Tibial artery (tissue), 4 donors: ENCODE data around the gene ANKRD40.

Source experiments
- DNase-seq, 2 donors: peaks; one replicate each; pipeline ENCODE4 v3.0.0-alpha.2; 2019
- H3K27ac ChIP-seq, 2 donors: fragments of 200-600 bp; sonication (generic) in 1 of 2; 1 replicate in 1 of 2; 2 replicates in 1 of 2; pipeline ENCODE4 v1.5.1; 2018 to 2019; ENCODE audit warnings: mild to moderate bottlenecking in 1 of 2
- H3K27me3 ChIP-seq, 2 donors: fragments of 200-600 bp; sonication (generic) in 1 of 2; one replicate each; pipeline versions ENCODE4 v1.5.1 to v1.6.0; 2016 to 2019
- H3K36me3 ChIP-seq, 3 donors: fragments of 200-600 bp; sonication (generic) in 2 of 3; one replicate each; pipeline ENCODE4 v1.5.1; 2016 to 2019; ENCODE audit warnings: mild to moderate bottlenecking in 2 of 3
- H3K4me1 ChIP-seq, 4 donors: fragments of 200-600 bp; sonication (generic) in 2 of 4; 1 replicate in 3 of 4; 2 replicates in 1 of 4; pipeline ENCODE4 v1.5.1; 2016 to 2019
- H3K4me3 ChIP-seq, 2 donors: fragments of 200-600 bp; sonication (generic) in 1 of 2; 1 replicate in 1 of 2; 2 replicates in 1 of 2; pipeline ENCODE4 v1.5.1; 2018 to 2019; ENCODE audit warnings: mild to moderate bottlenecking in 2 of 2
- H3K9me3 ChIP-seq, 3 donors: fragments of 200-600 bp; sonication (generic) in 1 of 3; one replicate each; pipeline ENCODE4 v1.5.1; 2016 to 2019
- CTCF ChIP-seq, 2 experiments: fragments of 200-600 bp in 1 of 2; fragments of 450-650 bp in 1 of 2; IDR thresholded peaks; one replicate each; pipeline ENCODE4 v1.5.1; 2017 to 2019; ENCODE audit warnings: antibody characterized with exemption in 2 of 2, mild to moderate bottlenecking in 1 of 2, moderate library complexity in 1 of 2
- intact Hi-C: fragments of 100-400 bp; cut with DNase I; formaldehyde crosslinking; loops from one replicate; pipeline ENCODE4 v1.15.0; 2023; ENCODE audit warnings: low total_unique reads

The ANKRD40 gene

DNA sequence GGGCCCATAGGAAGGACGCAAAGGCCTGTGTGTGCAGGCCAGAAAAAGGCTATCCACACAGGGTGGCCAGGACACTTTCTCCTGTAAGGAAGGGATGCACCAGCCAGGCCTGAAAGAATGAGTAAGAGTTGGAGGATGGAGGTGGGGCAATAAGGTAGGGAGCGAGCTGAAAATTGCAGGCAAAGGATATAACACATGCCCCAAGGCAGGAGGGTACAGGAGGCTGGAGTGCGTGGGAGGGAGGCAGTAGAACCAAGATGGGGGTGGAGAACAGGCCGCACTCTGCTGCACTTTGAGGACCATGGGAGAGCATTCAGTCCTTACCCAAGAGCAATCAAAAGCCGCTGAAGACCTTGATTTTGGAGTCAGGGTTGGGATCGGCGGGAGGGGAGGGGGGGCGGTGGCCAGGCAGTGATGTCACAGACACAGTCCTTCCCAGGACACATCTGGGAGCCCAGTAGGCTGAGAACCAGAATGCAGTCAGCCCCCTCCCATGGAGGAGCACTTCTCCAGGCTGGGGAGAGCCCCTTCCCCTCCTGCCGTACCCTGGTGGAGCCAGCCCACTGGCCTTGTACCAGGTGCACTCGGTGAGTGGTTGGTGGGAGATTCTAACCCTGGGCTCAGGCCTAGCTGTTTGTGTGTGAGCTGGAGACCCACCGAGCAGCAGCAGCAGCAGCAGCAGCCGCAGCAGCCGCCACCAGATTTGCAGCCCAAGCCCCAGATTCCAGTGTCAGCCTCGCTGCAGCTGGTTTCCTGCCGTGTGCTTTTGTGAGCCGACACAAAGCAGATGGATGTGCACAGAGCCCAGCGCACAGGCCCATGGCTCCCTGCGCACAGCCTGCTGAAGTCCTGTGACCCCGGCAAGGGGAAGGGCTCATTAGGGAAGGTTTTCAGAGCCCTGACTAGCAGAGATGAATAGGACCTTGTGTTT, 17.5 kb downstream of the ANKRD40 start:
- H3K27ac ChIP-seq: peak overlapping the region in 1 of 2 donors; percentile 23
- intact Hi-C loops: loop anchor here (5.0 to 10.0 kb wide), 3 partner anchors 55 to 205 kb away; partner anchors contain the start of gene ABCC3
- H3K9me3 ChIP-seq: no peaks in the 10 kb centered on the region
- DNase-seq: peak in 1 of 2 donors; percentile 52
- TF ChIP-seq CTCF (IDR thresholded peaks at IDR 0.05): no peak
- no peak overlapping the region for H3K4me3 ChIP-seq
- no peaks in the 10 kb centered on the region for H3K27me3 ChIP-seq
- H3K4me1 ChIP-seq: peaks cover 3 to 68% (median 38%) of the 10 kb centered on the region in 4 donors
- H3K36me3 ChIP-seq: peaks cover 16 to 33% (median 23%) of the 10 kb centered on the region in 3 donors

DNA sequence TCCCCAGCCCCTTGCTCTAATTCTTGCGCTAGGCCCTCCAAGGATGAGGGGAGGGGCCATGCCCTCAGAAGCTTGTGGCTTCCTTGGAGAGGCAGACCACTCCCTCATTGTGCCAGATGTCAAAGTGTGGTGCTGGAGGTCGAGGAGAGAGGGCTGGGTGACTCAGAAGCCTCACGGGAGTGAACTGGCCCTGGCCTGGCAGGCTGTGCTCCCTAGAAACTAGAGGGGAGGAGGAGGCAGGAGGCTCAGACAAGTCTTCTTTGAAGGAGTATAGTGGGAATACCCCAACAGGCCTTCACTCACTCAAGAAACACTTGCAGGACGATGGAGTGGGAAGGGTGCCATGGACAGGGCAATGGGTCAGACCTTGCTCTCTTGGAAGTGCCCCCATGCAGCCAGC, 18.5 kb downstream of the ANKRD40 start:
- peaks cover 8 to 25% (median 13%) of the 10 kb centered on the region in 3 donors for H3K36me3 ChIP-seq
- intact Hi-C loops: loop anchor here (5.0 to 10.0 kb wide), 3 partner anchors 54 to 204 kb away; partner anchors contain the start of gene ABCC3
- peak in 1 of 2 donors; percentile 64 for DNase-seq
- TF ChIP-seq CTCF (IDR thresholded peaks at IDR 0.05): no peak
- no peaks in the 10 kb centered on the region for H3K27me3 ChIP-seq
- H3K9me3 ChIP-seq: no peaks in the 10 kb centered on the region
- no peak overlapping the region for H3K4me3 ChIP-seq
- H3K4me1 ChIP-seq: peaks cover 3 to 61% (median 38%) of the 10 kb centered on the region in 4 donors
- H3K27ac ChIP-seq: peak overlapping the region; percentile 2 to 23

- Histone ChIP-seq H3K36me3 (peaks cover 6 to 17% (median 12%) of the 10 kb centered on the region in 3 donors), H3K4me1 (peaks cover 3 to 52% (median 37%) of the 10 kb centered on the region in 4 donors), H3K4me3 (no peak overlapping the region), H3K9me3 (no peaks in the 10 kb centered on the region), H3K27me3 (no peaks in the 10 kb centered on the region), H3K27ac (peak overlapping the region; percentile 2 to 75)
- TF ChIP-seq CTCF (IDR thresholded peaks at IDR 0.05): no peak
- peak in 1 of 2 donors; percentile 57 for DNase-seq
- intact Hi-C loops: loop anchor here (5.0 to 10.0 kb wide), 3 partner anchors 53 to 203 kb away; partner anchors contain the start of gene ABCC3
Measured at GRCh38 chr17:50688245-50688644, 19.5 kb downstream of the ANKRD40 start.

- Histone ChIP-seq H3K27ac (peak overlapping the region; percentile 75 to 76), H3K9me3 (no peaks in the 10 kb centered on the region), H3K36me3 (peaks cover 2 to 8% (median 6%) of the 10 kb centered on the region in 3 donors), H3K4me3 (no peak overlapping the region), H3K4me1 (peaks cover 3 to 44% (median 35%) of the 10 kb centered on the region in 4 donors), H3K27me3 (no peaks in the 10 kb centered on the region)
- DNase-seq: peak in 1 of 2 donors; percentile 76
- TF ChIP-seq CTCF (IDR thresholded peaks at IDR 0.05): no peak
- intact Hi-C loops: loop anchor here (5.0 to 10.0 kb wide), 3 partner anchors 53 to 203 kb away; partner anchors contain the start of gene ABCC3
Measured at GRCh38 chr17:50687200-50688066, 20.3 kb downstream of the ANKRD40 start.
